ENCODE measurements around the gene AVP.

Gene AVP

DNA sequence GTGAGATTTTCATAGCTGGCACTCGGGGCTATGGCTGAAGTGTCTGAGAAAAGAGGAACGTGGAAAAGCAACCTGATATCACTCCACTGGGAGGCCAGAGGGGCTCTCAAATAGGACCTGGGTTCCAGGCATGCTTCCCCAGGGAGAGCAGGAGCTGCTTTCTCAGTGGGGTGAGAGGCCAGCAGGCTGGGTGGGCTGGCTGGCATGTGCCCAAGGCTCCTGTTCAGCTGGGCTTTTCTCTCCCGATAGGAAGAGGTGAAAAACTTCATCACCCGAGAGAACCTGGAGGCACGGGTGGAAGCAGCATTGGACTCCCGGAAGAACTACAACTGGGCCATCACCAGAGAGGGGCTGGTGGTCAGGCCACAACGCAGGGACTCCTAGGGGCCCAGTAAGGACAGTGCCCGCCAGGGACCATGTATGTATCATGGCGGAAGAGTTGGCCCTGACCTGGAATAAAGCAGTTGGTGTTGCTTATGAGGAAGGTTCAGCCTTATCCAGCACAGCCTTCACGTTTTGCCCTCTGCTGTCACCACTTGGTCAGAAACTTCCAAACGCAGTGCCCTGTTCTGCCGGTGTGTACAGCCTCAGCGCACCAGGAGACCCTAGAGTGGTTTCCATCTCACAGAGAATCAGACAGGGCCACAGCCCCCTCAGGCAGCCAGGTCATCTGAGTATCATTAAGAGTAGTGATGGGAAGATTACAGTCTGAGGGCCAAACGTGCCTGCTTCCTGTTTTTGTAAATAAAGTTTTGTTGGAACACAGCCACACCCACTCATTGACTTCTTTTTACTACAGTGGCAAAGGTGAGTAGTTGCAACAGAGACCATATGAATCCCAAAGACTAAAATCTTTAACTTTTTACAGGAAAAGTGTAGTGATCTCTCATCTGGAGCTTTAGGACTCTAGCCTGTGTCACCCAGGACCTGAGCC is 36.8 kb downstream of the AVP start:
- no peak for DNase-seq

DNA sequence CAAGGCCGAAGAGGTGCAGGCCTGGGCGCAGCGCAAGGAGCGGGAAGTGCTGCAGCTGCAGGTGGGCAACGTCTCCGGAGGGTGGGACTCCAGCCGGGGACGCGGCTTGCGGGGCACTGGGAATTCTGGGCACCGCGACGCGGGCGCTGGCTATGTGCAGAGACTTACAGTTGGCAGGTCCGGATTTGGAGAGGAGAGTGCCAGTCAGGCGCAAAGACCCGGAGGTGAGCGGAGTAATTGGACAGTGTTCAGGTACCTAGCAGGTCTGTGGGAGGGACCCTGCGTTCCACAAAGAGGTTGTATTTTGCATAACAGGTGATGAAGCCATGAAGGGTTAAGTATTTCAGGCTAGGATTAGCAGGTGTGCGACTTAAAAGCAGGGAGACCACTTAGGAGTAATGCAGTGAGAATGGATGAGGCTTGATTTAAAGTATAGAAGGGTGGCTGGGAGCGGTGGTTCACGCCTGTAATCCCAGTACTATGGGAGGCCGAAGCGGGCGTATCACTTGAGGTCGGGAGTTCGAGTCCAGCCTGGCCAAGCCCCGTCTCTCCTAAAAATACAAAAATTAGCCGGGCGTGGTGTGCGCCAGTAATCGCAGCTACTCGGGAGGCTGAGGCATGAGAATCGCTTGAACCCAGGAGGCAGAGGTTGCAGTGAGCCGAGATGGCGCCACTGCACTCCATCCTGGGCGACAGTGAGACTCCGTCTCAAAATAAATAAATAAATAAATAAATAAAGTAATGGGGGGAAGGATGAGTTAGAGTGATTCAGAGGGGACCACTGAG is 37.7 kb downstream of the AVP start:
- DNase-seq = no peak

DNA sequence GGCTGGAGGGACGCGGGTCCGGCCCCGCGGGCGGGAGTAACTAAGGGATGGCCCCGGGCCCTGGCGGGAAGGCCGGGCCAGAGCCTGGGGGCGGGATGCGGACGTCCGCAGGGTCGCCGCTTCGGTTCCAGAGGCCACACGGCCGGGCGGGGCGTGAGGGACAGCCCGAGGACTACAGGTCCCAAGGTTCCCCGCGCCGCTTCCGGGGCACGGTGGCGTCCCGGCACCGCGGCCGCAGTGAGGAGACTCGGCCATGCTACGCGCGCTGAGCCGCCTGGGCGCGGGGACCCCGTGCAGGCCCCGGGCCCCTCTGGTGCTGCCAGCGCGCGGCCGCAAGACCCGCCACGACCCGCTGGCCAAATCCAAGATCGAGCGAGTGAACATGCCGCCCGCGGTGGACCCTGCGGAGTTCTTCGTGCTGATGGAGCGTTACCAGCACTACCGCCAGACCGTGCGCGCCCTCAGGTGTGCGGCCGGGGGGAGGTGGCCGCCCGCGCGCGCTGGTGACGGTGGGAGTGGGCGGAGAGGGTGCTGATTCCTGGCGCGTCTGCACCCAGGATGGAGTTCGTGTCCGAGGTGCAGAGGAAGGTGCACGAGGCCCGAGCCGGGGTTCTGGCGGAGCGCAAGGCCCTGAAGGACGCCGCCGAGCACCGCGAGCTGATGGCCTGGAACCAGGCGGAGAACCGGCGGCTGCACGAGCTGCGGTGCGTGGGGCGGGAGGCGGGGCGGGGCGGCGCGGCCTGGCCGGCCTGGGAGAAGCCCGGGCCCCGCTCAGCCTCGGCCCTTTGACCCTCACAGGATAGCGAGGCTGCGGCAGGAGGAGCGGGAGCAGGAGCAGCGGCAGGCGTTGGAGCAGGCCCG is 38.5 kb downstream of the AVP start, which contains the start of gene MRPS26:
TSS of gene MRPS26 (plus strand) at position 237 of the 861 bp plus-strand sequence. CDS start at position 254, 17 bp downstream.
- DNase-seq = peak; percentile 71

DNA sequence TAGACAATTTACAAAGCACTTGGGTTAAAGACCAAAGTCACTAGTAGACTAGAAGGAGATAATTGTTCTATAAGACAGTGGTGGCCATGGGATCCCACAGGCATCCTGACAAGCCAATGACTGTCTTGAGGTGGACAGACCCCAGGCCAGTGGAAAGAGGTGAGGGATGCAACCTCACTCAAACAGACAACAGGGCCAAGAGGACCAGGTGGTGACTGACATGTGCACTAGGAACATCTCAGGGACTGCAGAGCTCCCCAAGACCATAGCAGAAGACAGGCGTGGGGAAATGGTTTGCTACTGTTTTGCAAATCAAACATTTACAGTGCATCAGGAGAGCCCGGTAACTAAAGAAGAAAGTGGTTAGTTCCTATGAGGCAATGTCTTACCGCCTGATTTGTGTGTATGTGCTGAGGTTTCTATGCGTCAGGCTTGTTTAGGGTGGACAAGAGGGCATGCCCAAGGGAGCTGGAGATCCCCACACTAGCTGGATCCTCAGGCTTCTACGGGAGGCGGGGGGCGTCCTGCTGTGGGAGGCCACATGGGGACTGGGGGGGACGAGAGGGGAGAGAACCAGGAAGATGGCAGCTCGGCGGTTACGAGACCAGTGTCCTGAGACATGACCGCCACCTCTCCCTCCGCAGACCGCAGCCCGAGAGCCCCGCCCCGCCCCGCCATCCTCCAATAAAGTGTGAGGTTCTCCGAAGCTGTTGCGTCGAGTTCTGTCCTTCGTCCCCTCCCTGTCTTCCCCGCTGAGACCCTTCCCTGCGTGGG is 39.3 kb downstream of the AVP start:
- peak; percentile 33 for DNase-seq

DNA sequence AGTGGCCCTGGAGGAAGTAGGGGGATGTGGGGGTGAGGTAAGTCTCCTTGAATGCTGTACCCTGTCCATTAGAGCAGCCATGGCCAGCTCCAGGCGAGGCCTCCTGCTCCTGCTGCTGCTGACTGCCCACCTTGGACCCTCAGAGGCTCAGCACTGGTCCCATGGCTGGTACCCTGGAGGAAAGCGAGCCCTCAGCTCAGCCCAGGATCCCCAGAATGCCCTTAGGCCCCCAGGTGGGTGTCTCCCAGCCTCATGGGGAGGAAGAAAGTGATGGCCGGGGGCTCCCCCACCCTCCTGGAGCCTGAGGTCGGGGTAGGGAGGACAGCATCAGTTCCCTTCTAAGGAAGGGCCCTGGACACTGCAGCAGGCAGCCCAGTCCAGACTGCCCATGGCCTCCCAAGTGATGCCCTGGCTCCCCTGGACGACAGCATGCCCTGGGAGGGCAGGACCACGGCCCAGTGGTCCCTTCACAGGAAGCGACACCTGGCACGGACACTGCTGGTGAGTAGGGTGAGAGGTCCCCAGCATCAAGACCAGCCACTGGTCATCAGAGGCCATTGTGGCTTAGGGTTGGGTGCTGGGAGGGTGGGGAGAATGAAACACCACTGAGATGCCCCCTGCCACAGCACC is 40.1 kb downstream of the AVP start:
- no peak for DNase-seq

DNA sequence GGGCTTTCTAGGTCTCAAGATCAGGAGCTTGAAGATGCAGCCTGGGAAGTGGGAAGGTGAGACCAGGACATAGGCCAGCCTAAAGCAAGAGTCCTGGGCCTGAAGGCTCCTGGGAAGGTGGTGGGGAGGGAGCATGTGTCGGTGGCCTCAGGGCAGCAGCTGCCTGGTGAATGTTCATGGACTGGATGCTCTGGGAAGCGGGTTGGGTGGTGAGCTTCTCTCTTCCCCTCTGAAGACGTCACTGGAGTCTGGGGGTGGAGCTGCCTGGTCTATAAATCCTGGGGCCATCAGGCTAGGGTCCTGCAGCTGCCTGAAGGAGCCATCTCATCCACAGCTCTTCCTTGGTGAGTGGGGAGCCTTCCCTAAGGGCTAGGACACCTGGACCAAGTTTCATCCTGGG is 41.2 kb downstream of the AVP start, which contains the start of gene GNRH2:
TSS of gene GNRH2 (plus strand) at position 301 of the 400 bp plus-strand sequence. CDS start 793 bp downstream, outside the sequence.
- no peak for DNase-seq

DNA sequence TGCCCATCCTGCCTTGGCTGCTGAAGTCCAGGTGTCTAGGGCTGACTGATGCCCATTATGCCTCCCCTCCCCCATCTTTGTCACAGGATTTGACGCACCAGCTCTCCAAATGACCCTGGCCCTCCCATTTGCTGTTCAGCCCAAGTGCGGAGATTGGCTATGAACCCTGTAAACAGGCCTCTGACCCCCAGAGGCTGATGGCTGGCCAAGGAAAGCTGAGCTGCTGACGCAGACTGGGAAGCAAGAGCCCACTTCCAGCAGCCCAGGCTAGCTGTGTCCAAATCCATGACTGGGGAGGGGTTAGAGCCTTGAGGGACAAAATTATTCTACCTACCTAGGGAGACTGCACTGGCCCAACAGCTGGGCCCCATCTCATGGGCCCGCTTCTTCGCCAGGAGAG is 41.9 kb downstream of the AVP start:
- DNase-seq = no peak

DNA sequence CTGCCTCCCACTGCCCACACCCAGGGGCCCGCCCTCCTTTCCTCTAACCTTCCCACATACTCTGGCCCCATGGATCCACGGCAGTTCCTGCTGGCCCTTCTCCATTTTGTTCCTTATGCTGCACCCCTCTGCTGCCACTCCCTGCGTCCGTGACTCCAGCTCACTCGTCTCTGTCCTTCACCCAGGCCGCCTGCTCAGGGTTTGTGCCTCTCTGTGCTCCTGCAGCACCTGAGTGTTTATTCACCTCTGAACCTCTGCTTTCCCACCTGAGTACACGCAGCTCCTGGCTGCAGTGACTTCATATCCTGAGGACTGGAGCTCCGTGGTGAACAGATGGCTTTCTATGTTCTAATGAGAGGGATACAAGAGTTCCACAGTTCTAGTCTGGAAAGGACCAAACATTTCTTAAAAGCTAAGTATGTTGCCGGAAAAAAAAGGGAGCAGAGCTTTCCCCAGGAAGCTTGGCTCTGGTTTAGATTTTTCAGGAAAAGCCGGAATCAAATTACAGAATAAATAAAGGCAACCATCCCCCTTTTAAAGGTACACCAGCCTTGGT is 42.6 kb downstream of the AVP start:
- no peak for DNase-seq

DNA sequence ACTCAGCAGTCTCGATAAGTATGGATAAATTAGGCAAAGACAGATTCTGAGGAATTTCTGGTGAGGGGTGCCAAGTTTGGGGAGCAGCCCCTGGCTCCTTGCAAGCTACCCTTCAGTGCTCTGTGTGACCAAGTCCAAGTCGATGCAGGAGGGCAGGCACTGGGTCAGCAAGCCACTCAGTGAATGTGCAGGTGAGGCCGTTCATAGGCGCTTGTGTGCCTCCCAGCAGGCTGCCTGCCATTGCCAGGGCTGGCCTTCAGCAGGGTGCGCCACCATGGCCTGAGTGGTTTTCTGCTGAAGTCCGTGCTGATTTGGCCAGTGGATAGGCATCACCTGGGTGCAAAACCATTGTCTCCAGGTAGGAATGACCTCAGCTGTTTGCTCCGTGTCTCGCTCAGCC is 44.4 kb downstream of the AVP start:
- no peak for DNase-seq

DNA sequence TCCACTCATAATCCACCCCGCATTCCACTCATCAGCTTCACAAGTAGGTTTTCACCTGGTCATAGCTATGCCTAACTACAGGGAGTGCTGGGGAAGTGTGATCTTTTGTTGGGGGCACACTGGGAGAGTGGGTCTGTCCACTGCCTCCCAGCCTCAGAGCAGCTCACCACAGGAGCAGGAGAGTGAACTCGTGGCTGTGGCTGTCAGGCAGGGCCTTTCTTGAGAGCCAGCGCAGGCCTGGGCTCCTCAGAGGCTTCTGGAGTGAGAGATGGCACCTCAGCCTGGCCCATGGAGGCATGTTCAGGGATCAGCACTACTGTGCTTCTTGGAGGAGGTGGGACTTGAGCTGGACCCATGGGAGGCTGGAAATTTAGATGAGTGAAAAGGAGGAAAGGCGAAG is 45.1 kb downstream of the AVP start:
- DNase-seq = no peak

DNA sequence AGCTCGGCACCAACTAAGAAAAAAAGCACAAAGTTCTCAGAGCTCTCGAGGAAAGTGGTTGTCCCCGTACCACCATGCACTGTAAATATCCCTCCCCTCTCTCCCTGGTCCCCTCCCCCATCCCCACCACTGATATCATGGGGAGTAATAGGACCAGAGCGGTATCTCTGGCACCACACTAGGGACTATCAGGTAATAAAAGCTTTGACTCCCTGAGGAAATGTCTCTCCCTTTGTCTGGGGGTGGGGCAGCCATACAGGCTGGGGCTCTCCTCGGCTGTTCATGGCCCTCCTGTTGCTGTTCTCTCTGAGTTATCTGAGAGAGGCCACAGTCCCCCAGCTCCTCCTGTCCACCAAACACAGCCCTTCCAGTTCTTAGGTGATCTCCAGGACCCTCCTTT is 46.1 kb downstream of the AVP start:
- no peak for DNase-seq

DNA sequence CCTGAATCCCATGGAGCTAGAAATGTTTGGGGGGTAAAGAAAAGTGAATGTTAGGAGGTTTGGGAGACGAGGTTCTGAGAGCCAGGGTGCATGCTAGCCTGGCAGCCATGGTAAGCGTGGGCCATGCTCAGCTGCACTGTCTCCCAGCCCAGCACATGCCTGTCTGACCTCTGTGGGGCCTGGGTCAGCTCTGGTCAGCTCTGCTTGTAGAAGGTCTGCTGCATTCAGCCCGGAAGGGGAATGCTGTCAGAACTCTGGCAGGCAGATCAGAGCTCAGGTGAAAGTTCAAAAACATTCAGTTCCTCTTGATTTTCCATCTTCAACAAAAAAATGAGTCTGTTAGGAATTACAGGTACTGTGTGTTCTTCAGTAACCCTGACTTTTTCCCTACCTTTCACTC is 46.9 kb downstream of the AVP start:
- DNase-seq = no peak

DNA sequence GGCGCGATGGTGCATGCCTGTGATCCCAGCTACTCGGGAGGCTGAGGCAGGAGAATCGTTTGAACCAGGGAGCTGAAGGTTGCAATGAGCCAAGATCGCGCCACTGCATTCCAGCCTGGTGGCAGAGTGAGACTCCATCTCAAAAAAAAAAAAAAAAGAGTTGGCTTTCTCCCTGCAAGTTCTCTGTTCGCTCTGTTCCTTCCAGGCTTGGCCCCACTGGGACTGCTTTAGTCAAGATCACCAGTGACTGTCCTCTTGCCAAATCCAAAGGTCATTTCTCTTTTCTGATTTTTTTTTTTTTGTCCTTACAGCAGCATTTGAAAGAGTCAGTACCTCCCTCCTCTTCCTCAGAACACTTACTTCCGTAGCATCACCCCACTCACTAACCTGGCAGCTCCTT is 51.9 kb downstream of the AVP start:
- DNase-seq = no peak
